Posterior vena cava (tissue), 2 donors: ENCODE results near the gene RIC3. TPM values are rescaled to one million over a fixed set of nuclear protein-coding genes. Genes with fewer than 3 reads are reported as not detected.
A peak's percentile ranks its signal among the peaks of the same experiment; 100 is the strongest.

Experiments used
- DNase-seq: peaks from one replicate; pipeline ENCODE4 v3.0.0-alpha.2; 2020; ENCODE audit warnings: low spot score
- intact Hi-C, 2 donors: fragments of 100-400 bp; cut with DNase I; formaldehyde crosslinking; loops; one replicate each; pipeline versions ENCODE4 v1.14.1 to v1.14.2; 2022 to 2023
- total RNA-seq, 2 donors: library from RNA; stranded (reverse); fragmentation: NEBNext Ultra II Directional; extraction: Animal tissue kit (Norgen Biotek cat#: 25700); gene quantifications; one replicate each; pipeline ENCODE4 v1.2.1, GENCODE V29; 2021
- donor health status: DM: yes; HTN: yes; CAD: no.
- donor health status: DM: yes; HTN: yes; CAD: no.

RIC3 gene
- total RNA-seq, 2 donors from 2014 or later: 6.0 to 7.7 TPM

DNA sequence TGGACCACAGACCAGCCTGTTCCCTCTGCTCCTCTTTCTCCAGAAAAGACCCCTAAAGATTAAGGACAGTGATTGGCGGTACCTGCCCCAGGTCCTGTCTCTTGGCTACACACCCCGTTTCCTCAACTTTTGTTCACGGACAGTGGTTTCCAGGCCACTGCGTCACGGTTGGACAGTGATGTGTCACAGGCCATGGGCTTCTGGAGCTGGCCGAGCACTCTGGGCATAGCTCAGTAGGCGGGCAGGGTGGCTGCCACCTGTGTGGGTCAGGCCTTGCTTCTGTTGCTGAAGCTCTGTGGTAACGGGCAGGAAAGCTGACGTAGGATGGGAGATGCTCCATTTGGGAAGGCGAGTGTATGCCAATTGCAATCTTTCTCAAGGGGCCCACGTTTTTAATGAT, 74.2 kb downstream of the RIC3 start:
- DNase-seq: no peak
- intact Hi-C loops: loop anchor here (5.0 kb wide), 3 partner anchors 62 to 92 kb away; no protein-coding TSS in a partner anchor

DNA sequence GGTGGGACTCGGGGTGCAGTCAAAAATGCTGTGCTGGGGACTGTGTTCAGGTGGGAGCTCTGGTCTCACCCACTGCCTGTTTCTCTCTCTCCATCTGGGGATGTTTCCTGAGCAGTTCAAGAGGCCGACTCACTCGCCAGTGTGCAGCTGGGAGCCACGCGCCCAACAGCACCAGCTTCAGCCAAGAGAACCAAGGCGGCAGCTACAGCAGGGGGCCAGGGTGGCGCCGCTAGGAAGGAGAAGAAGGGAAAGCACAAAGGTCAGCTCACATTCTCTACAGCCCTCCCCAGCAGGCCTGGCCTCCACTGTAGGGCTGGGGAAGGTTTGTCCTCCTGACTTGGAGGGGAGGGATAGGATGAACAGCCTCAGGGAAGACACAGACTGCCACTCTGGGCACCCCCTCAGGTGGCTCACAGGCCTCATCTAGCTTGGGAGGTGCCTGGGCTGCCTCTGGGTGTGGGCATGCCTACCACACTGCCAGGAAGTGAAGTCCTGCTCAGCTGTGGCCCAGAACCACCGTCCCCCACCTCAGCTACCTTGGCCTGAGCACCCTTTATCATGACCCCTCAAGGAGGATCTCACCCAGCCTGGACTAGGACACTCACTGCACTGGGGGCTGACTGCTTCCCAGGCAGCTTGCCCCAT, 74.8 kb downstream of the RIC3 start:
- no peak for DNase-seq
- intact Hi-C loops: no loop called here

DNA sequence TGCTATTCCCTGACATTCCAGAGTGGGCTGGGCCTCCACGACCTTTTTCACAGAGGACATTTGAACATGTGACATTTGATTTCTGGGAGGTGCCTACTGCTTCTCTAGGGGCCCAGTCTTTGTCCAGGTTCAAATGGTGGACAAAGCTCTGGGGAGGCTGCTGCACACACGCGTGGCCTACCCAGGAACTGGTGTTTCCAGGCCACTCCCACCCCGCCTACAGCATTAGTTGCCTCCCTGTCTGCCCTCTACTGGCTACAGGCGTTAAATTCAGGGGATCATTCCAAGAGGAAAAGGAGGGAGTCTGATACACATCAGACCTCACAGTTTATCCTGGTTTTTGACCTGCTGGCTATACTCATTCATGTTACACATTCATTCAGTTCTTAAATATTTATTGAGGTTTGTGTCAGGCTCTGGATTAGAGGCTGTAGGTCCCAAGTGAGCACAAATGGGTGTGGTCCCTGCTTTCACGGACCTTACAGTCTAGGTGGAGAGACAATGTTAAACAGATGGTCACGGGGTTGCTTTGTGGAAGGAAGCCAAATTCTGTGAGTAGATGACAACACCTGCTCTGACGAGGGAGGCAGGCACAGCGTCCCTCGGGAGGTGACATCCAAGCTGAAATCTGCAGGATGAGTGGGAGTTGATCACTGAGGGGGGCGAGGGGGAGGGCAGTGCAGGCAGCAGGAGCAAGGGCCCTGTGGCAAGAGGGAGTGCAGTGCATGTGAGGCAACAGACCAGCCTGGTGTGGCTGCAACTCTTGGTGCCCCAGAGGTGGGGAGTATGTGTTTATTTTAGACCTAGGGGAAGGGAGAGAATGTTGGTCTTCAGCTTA, 76.0 kb downstream of the RIC3 start:
- DNase-seq: no peak
- intact Hi-C loops: no loop called here

DNA sequence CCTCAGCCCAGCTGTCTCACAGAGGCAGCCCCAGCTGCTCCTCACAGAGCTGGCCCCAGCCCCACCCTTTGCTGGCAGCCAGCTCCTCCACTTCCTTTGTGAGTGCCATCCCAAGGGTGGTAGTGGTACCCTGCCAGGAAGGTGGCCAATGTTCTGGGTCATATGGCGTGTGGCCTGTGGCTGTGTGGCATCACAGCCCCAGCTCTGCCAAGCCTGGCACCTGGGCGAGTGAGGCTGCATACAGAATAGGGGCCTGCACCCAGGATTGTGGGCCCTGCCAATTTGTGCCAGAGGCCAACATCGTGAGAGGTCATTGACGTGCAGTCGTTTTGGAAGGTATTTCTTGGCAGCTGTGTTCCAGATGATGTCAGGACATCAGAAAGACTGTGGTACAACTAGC, 77.1 kb downstream of the RIC3 start:
- no peak for DNase-seq
- intact Hi-C loops: no loop called here

DNA sequence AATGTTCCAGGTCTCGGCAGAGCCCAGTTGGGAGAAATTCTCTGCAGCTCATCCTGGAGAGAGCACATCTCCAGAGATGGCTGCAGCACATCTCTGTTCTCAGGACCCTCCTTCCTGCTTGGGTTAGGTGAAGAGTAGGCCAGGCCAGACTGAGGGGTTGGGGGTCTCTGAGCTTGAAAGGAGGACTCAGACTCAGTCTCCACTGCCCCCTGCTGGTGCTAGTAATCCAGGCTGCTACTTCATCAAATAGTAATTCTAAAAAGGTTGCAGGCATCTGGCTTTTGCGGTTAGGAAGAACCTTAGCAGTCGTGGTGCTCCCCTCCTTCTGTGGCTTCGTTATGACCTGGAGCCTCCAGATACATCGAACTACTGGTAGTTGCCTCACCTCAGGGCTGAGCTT, 78.1 kb downstream of the RIC3 start:
- no peak for DNase-seq
- intact Hi-C loops: no loop called here

DNA sequence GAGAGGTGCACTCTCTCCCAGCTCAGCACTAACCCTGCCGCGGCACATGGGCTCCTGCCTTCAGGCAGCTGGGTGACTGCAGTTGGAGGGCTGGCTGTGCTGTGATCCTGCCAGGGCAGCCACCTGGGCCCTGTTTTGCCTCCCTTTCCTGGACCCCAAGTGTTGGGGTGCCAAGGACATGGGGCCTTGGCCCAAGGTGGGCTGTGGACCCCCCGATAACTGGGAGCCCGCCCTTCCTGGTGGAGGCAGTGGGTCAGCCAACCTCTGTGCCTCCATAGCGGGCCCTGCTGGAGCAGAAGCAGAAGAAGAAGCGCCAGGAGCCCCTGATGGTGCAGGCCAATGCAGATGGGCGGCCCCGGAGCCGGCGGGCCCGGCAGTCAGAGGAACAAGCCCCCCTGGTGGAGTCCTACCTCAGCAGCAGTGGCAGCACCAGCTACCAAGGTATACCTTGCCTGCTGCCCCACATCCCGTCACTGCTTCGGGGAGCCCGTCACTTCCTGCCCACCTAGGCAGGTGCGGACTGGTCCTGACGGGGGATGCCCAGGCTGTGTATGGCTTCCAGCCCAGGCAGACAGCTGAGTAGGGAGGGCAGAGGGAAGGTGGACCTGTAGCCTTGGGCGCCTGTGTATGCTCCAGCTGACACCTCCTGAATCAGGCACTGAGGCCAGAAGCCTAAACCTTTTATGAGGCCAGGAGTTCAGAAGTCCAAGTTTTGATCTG, 78.9 kb downstream of the RIC3 start:
- no peak for DNase-seq
- intact Hi-C loops: no loop called here

DNA sequence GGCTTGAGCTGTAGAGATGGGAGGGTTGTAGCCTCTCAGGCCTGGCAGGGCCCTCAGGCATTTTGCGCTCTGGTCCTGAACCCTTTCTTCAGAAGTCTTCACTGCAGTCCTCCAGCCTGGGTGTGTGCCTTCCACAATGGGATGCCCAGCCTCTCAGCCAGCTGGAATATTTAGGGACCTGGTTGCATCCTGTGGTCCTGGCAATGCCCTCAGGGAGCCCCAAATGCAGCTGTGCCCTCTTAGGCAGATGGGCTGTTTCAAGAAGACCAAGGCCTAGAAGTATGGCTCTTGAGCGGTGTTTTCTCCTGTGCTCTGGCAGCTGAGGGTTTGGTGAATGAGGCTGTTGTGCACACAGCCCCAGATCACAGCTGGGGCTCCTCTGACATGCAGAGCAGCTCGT, 81.1 kb downstream of the RIC3 start:
- intact Hi-C loops: no loop called here
- DNase-seq: no peak

DNA sequence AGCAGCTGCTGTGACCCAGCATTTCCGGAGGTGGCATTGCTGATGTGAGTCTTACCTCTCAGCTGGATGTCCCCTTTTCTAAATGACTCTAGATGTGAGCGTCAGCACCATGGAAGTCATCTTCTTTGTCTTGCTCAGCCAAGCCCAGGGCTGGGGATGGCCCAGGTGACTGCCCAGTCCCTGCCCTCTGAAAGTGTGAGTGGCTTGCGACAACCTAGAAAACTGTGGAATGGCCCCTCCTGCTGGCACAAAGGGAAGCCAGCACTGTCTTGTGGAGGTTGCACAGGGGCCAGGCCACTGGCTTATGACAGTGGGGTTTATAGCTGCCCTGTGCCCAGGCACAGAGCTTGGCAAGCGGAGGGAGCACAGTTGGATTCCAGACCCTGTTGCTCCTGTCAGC, 81.6 kb downstream of the RIC3 start:
- no peak for DNase-seq
- intact Hi-C loops: no loop called here

DNA sequence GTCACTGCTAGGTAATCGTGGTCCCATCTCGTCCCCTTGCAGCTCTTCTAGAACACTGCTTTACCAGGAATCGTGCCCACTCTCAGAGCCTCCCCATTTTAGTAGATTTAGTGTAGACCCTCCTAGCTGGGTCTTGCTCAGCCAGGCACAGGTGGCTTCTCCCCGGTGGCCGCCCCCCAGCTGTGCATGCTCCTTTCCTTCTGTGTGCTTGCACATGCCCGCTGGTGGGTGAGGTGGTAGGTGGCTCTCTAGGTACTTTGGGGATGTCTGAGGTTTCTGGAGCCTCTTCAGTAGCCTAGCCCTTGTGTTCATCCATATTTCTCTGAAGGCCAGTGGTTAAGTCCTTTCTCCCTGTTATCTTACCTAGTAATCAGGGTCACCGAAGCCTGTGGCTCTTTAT, 82.3 kb downstream of the RIC3 start:
- intact Hi-C loops: no loop called here

DNA sequence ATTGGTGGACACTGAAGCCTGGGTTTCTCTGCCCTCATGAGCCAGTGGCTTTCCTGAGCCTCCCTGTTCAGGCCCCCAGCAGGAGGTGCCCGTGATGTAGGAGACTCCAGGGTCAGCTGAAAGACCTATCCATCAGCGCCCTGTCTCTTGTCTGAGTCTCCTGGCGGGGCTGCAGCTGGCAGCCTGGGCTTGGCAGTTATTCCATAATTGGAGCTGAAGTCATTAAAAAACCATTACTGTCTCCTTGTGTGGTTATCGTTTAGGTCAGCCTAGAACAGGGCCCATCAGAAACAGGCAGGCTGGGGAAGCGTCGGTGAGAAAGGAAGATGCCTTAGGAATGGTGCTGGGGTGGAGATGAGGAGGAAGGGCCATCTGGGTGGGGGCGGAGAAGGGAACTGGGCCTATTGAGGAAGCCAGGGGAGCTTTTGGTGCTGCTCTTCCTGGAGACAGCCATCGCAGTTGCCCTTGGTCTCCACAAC, 82.8 kb downstream of the RIC3 start:
- no peak for DNase-seq
- intact Hi-C loops: no loop called here

More for the DNA sequence above, 82.3 kb downstream of the RIC3 start:
- no peak for DNase-seq

DNA sequence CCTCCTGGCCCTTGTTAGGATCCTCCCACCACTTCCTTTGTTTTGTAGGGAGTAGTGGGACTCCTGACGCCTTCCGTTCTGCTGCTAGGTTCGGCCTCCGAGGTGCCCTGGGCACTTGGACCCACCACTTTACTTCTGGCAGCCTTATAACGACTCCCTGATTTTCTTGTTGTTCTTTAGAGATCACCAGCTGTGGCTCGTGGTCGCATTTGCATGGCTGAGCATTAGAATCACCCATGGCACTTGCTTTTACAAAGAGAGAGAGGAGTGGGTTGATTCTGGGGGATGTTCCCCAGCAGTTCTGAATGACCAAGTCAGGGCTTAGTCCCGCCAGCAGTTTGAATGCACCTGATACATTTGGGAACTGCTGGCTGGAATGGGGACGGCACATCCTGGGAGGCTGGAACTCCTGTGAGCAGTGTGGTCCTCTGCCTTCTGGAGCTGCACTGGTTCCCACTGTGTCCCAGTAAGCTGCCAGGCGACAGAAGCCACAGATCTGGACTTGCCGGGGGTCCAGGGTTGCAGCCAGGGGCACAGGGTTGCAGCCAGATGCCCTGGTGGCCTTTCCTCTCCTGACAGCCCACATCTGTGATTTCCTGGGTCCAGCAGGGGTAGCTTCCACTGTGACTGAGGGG, 83.7 kb downstream of the RIC3 start:
- intact Hi-C loops: no loop called here
- DNase-seq: no peak

DNA sequence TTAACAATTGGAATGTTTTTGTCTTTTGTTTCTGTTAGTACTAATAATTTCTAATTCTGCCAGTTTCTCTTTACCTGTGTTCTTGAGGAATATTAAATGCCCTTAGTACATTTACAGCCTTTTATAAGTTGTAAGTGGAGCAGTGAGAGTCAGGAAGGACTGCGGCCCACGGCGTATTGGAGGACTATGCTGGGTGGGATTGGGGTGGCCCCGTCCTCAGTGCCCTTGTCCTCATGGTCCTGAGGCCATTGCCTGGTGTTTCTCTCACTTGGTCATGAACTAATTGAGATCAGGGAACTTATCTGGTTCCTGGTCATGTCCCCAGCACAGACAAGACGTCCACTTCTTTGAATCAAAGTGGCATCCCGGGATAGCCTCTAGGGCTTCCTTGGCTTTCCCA, 84.5 kb downstream of the RIC3 start:
- no peak for DNase-seq
- intact Hi-C loops: no loop called here

DNA sequence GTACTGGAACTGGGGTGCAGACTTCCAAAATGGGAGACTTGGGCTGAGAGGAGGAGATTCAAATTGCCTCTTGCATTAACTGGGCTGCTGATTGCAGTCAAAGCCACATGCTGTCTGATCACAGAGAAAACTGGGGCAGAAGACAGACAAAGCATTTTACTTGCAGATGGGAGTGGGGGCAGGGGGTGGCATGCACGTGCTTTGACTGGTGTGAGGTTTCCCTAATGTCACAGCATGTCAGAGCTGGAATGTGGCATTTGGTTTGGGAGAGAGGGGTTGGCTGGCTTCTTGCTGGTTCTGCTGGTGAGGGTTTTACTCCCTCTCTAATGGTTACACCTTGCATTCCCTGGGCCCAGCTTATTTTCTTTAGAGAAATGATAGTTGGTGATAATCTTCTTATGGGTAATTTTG, 84.9 kb downstream of the RIC3 start:
- intact Hi-C loops: no loop called here
- DNase-seq: no peak

DNA sequence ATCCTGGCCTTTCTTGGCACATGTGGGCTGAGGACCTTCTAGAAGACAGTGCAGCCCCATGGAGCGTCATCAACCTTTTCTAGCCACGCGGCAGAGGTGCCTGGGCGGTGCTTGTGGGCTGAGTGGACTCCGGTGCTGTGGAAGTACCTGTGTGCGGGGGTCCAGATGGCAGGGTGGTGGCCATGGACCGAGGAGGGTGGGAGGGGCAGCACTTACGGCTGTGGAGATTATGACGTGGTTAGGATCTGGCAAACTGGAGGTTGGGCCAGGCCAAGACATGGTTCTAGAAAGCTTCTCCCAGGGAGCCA, 85.8 kb downstream of the RIC3 start:
- DNase-seq: no peak
- intact Hi-C loops: no loop called here

DNA sequence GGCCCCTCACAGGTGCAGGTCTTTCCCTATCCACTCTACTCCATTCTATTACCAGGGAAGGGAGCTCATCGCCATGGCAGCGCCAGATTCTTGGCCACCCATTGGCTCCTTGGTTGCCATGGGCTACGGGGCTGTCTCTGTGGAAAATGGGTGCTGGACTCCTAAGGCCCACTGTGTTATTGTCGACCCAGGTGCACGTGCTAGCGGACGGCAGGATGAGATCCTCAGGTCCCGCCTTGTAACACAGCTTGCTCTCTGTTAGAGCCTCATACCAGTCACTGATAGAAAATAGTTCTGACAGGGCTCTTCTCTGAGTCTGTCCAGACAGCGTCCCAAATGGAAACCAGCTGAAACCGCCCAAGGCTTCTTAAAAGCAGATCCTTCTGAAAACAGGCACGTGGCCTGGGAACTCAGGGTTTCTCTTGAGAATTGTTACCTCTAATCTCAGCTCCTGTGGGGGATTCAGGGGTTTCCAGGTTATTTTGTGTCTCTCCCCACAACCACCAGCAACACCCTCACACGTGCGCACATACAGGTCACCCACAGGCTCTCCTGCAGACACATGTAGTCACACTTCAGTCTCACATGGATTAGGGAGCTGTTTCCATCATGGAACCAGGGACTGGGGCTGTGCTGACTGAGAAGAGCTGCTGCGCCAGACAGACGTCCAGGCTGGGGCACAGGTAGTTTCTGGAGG, 86.3 kb downstream of the RIC3 start:
- no peak for DNase-seq
- intact Hi-C loops: no loop called here

DNA sequence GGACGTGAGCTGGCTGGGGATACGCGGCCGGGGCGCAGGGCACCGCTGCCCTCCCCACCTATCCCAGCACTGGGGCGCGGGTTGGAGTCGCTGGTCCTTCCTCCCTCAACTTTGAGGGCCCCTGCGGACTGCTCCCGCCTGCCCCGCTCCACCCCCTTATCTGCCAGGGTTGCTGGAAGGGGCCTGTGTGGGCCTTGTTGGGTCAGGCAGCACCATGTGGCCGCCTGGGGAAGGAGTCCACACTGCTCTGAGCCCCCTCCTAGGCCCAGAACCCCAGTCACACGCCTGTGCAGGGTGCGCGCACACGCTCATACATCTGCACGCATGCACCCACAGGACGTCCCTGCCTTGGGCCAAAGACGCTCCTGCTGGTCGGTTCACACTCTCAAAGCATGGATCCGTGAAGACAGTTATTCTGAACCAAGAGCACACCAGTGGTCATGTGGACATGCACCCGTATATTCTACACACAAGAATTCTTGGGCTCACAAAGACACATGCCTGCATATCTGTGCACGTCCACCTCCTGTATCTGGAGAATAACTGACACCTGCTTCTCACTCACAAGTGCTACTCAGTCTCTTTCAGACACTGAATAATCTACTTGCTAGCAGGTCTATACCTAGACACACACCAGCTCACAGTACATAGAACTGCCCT, 87.1 kb downstream of the RIC3 start:
- DNase-seq: no peak

DNA sequence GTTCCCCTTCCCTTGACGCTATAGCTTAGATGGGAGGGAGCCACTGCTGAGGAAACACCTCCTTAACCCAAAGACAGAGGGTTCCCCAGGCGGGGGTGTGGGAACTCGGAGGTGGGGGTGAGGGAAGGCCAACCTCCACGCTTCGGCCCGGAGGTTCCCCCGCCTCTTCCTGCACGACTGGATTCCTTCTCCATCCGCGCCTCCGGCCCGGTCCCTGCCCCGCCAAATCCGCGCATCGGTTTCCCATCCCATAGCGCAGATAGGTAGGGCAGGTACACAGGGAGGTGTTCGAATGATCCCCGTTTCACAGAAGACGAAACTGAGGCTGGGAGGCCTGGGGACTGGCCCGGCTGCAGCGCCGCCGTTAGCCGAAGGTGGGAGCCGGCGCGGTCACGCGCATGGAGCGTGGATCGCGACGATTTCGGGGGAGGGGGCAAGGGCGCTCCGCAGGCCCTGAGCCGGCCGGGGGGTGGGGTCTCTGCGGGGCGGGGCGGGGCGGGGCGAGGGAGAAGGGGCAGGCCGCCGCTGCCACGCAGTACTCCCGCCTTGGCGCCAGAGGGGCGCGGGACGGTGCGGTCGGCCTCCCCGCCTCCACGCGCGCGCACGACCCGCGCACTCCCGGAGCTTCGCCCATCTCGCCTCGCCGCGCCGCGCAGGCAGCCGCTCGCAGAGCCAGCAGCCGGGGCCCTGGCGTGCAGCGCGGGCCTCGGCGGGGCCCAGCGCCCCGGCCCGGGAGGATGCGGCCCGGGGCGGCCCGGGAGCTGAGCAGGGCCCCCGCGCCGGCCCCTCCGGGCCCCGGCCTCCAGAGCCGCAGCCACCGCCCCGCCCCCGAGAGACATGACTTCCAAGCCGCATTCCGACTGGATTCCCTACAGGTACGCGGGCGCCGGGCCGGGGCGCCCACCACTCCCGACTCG, 87.9 kb downstream of the RIC3 start, which contains the start of gene TUB:
TUB (plus strand) TSS at position 538 of the 917 bp plus-strand sequence; CDS start at position 838, 300 bp downstream.
- intact Hi-C loops: no loop called here
- peak; percentile 76 for DNase-seq

More for the DNA sequence above, 87.1 kb downstream of the RIC3 start:
- intact Hi-C loops: no loop called here
